ENCODE data around the gene GRM1. TPM values are rescaled to one million over a fixed set of nuclear protein-coding genes. Genes with fewer than 3 reads are reported as not detected.

GRM1 gene
- total and polyA plus RNA-seq, 2 experiments from 2014 or later: not detected

GRCh38 chr6:146470091-146470770, 441.4 kb downstream of the GRM1 start:
- TF ChIP-seq EZH2 (IDR thresholded peaks at IDR 0.05; ENCODE audit: insufficient read depth, poor library complexity, severe bottlenecking) (no peak), EZH2phosphoT487 (IDR thresholded peaks at IDR 0.05; ENCODE audit: insufficient read depth, low read depth) (no peak)
- Histone ChIP-seq H2AFZ (no peak overlapping the region), H4K20me1 (ENCODE audit: insufficient read depth) (no peaks in the 10 kb centered on the region), H3K27ac (no peak overlapping the region), H3K4me3 (no peak overlapping the region), H3K9me2 (ENCODE audit: insufficient read depth) (no peaks in the 10 kb centered on the region), H3K36me3 (ENCODE audit: low read depth) (no peaks in the 10 kb centered on the region), H3K79me2 (ENCODE audit: insufficient read depth) (no peaks in the 10 kb centered on the region), H3K27me3 (replicated peaks; ENCODE audit: insufficient read depth) (0 out of 2 replicates have a peak, but pooled peaks cover 5% of the 10 kb centered on the region), H3K4me2 (ENCODE audit: unreplicated experiment) (no peak overlapping the region), H3K9me3 (ENCODE audit: low read depth) (no peaks in the 10 kb centered on the region), H3F3A (ENCODE audit: insufficient read depth) (no peaks in the 10 kb centered on the region), H3K4me1 (ENCODE audit: insufficient read depth) (no peaks in the 10 kb centered on the region), H3K9ac (no peak overlapping the region)
- in situ Hi-C loops (cut with MboI): no loop called here
- WGBS, 2 experiments (ENCODE audit: low coverage in 1 of 2, low lambda C conversion rate in 2 of 2, missing lambda C conversion rate in 2 of 2): 31 to 39% methylated on average over 3 of the region's 3 CpGs
- DNase-seq: no peak

- Histone ChIP-seq H3K9me2 (ENCODE audit: insufficient read depth) (no peaks in the 10 kb centered on the region), H4K20me1 (ENCODE audit: insufficient read depth) (no peaks in the 10 kb centered on the region), H3K4me3 (no peak overlapping the region), H2AFZ (no peak overlapping the region), H3K9ac (no peak overlapping the region), H3K4me2 (ENCODE audit: unreplicated experiment) (no peak overlapping the region), H3K27ac (no peak overlapping the region), H3K36me3 (ENCODE audit: low read depth) (no peaks in the 10 kb centered on the region), H3K79me2 (ENCODE audit: insufficient read depth) (no peaks in the 10 kb centered on the region), H3F3A (ENCODE audit: insufficient read depth) (no peaks in the 10 kb centered on the region), H3K4me1 (ENCODE audit: insufficient read depth) (no peaks in the 10 kb centered on the region), H3K27me3 (replicated peaks; ENCODE audit: insufficient read depth) (no peaks in the 10 kb centered on the region), H3K9me3 (ENCODE audit: low read depth) (no peaks in the 10 kb centered on the region)
- in situ Hi-C loops (cut with MboI): no loop called here
- WGBS, 2 experiments (ENCODE audit: low coverage in 1 of 2, low lambda C conversion rate in 2 of 2, missing lambda C conversion rate in 2 of 2): 44 to 47% methylated on average over 3 of the region's 3 CpGs
- no peak for DNase-seq
- no peak for TF ChIP-seq EZH2 (IDR thresholded peaks at IDR 0.05; ENCODE audit: insufficient read depth, poor library complexity, severe bottlenecking)
- TF ChIP-seq EZH2phosphoT487 (IDR thresholded peaks at IDR 0.05; ENCODE audit: insufficient read depth, low read depth): no peak
Measured at GRCh38 chr6:146472918-146473317, 444.1 kb downstream of the GRM1 start.

GRCh38 chr6:146481527-146481926, 452.7 kb downstream of the GRM1 start:
- H3F3A ChIP-seq (ENCODE audit: insufficient read depth): no peaks in the 10 kb centered on the region
- in situ Hi-C loops (cut with MboI): no loop called here
- H3K27me3 ChIP-seq (replicated peaks; ENCODE audit: insufficient read depth): no peaks in the 10 kb centered on the region
- no peak overlapping the region for H2AFZ ChIP-seq
- H3K9me3 ChIP-seq (ENCODE audit: low read depth): no peaks in the 10 kb centered on the region
- no peak overlapping the region for H3K4me3 ChIP-seq
- DNase-seq: no peak
- no peaks in the 10 kb centered on the region for H3K9me2 ChIP-seq (ENCODE audit: insufficient read depth)
- H3K4me1 ChIP-seq (ENCODE audit: insufficient read depth): no peaks in the 10 kb centered on the region
- no peaks in the 10 kb centered on the region for H3K79me2 ChIP-seq (ENCODE audit: insufficient read depth)
- no peaks in the 10 kb centered on the region for H3K36me3 ChIP-seq (ENCODE audit: low read depth)
- no peak overlapping the region for H3K4me2 ChIP-seq (ENCODE audit: unreplicated experiment)
- no peaks in the 10 kb centered on the region for H4K20me1 ChIP-seq (ENCODE audit: insufficient read depth)
- 14 to 16% methylated on average over 2 of the region's 2 CpGs for WGBS, 2 experiments (ENCODE audit: low coverage in 1 of 2, low lambda C conversion rate in 2 of 2, missing lambda C conversion rate in 2 of 2)
- H3K27ac ChIP-seq: no peak overlapping the region
- no peak overlapping the region for H3K9ac ChIP-seq
- no peak for TF ChIP-seq EZH2phosphoT487 (IDR thresholded peaks at IDR 0.05; ENCODE audit: insufficient read depth, low read depth)
- TF ChIP-seq EZH2 (IDR thresholded peaks at IDR 0.05; ENCODE audit: insufficient read depth, poor library complexity, severe bottlenecking): no peak

GRCh38 chr6:146484411-146484810, 455.5 kb downstream of the GRM1 start:
- no peaks in the 10 kb centered on the region for H3F3A ChIP-seq (ENCODE audit: insufficient read depth)
- no peaks in the 10 kb centered on the region for H3K79me2 ChIP-seq (ENCODE audit: insufficient read depth)
- in situ Hi-C loops (cut with MboI): no loop called here
- no peaks in the 10 kb centered on the region for H3K4me1 ChIP-seq (ENCODE audit: insufficient read depth)
- H2AFZ ChIP-seq: no peak overlapping the region
- H3K4me2 ChIP-seq (ENCODE audit: unreplicated experiment): no peak overlapping the region
- TF ChIP-seq EZH2 (IDR thresholded peaks at IDR 0.05; ENCODE audit: insufficient read depth, poor library complexity, severe bottlenecking) (no peak), EZH2phosphoT487 (IDR thresholded peaks at IDR 0.05; ENCODE audit: insufficient read depth, low read depth) (no peak)
- no peak overlapping the region for H3K4me3 ChIP-seq
- no peak overlapping the region for H3K9ac ChIP-seq
- H3K27me3 ChIP-seq (replicated peaks; ENCODE audit: insufficient read depth): no peaks in the 10 kb centered on the region
- DNase-seq: no peak
- no peak overlapping the region for H3K27ac ChIP-seq
- no peaks in the 10 kb centered on the region for H3K9me2 ChIP-seq (ENCODE audit: insufficient read depth)
- no peaks in the 10 kb centered on the region for H4K20me1 ChIP-seq (ENCODE audit: insufficient read depth)
- no peaks in the 10 kb centered on the region for H3K9me3 ChIP-seq (ENCODE audit: low read depth)
- 28 to 30% methylated on average over 3 of the region's 3 CpGs for WGBS, 2 experiments (ENCODE audit: low coverage in 1 of 2, low lambda C conversion rate in 2 of 2, missing lambda C conversion rate in 2 of 2)
- no peaks in the 10 kb centered on the region for H3K36me3 ChIP-seq (ENCODE audit: low read depth)

Small RNAs within 50 kb of the gene (small RNA-seq; reads per million reads assigned to genes)
- gene RNA5SP222 (ENCODE audit: low read depth, low replicate concordance): not detected

Other genes with a start within 250 kb of the GRM1 start
- 9.4 and 12.6 TPM in 2 replicates for gene FBXO30, start 214.3 kb upstream of the GRM1 start, total RNA-seq (2014; rRNA removed; shearing (Covaris generic))
- 7.4 and 8.5 TPM in 2 replicates for gene FBXO30, start 214.3 kb upstream of the GRM1 start, polyA plus RNA-seq (2016; fragmentation: Nextera tagmentation; extraction: Ambion mirVana)
- gene SHPRH, start 64.7 kb upstream of the GRM1 start, total RNA-seq (2014; rRNA removed; shearing (Covaris generic)): 8.7 and 8.8 TPM in 2 replicates
- gene SHPRH, start 64.7 kb upstream of the GRM1 start, polyA plus RNA-seq (2016; fragmentation: Nextera tagmentation; extraction: Ambion mirVana): 7.7 and 7.9 TPM in 2 replicates

All from GM23248 (cell line).